NCI-H774 (cell line): Measurements from ENCODE around the gene FAS.

Experiments used
- DNase-seq: peaks from one replicate; lab custom pipeline; 2025; lab: John Stamatoyannopoulos, UW

Gene FAS

DNA sequence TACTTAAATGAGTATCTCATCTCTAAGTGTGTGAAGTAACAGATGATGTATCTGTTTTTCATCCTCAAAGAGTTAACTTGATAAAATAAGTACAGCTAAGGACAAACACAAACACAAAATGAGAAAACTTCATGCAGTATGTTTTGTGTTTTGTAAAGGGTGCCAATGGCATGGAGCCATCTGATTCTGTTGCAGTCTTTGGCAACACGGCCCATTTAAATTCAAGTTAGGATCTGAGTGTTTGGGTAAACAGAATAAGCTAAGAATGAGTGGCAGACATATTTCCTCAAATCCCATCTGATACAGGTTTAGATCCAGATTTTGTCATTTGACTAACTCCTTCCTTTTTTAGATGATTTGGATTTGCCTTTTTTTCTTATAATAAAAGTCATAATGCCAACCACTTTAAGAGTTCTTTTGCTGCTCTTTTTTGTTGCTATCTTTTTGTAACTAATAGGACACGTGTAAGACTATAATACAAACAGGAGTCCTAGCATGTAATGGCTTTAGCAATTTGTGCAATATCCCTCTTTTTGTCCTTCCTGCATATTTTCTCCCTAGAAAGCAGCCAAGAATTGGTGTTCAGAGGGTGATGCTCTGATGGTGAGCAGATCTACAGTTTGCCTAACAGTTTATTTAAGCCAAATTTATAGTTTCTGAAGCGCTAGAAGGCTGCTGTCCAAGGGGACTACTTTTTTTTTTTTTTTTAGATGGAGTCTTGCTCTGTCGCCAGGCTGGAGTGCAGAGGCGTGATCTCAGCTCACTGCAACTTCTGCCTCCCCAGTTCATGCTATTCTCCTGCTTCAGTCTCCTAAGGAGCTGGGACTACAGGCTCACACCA lies 19.2 kb upstream of the FAS start:
- DNase-seq = no peak

DNA sequence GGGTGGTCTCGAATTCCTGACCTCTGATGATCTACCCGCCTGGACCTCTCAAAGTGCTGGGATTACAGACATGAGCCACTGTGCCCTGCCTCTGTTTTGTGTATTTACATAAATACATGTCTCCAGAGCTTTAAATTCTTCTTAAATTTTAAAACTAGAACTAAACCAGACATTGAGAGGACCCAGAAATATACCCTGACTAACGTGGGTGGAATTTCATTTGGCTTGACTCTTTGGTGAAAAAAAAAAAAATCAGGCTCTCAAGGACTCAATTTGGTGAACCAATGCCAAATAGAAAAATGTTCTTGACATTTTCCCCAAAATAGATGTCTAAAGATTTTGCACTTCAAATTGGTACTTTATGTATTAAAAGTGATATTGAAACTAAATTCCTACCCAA lies 16.6 kb upstream of the FAS start:
- no peak for DNase-seq

DNA sequence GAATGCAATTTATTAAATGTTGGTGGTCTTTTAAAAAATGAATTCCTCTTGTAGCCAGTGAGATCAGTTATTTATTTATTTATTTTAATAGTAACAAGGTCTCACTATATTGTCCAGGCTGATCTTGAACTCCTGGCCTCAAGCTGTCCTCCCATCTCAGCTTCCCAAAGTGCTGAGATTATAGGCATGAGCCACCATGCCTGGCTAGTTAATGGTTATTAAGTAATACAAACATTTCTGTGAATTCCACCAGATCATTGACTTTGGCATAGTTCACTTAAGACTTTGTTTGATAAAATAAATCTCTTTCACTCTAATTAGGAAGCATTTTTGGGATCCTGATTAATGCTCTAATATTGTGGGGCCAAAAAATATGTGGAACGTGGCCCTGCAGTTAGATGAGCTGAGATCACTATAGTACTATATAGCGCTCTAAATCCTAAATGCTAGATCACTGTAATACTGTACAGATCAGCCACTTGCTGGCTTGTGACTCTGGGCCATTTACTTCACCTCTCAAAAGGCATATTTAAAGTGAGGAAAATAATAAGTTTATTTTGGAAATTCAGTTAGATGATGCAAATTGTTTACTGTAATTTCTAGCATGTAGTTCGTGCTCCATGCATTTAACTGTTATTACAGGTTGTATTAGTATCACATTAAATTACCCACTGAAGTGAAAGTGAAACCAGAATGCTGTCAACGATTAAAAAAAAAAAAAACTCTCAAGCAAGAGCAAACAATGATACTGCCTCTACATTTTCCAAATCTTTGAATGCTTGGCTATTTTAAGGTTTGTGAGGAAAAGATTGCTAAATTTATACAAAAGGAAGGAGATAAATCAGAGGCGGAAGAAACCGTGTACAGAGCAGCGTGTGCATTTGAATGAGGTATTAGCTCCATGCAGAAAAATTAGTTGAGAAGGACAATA lies 15.9 kb upstream of the FAS start:
- peak; percentile 9 for DNase-seq

DNA sequence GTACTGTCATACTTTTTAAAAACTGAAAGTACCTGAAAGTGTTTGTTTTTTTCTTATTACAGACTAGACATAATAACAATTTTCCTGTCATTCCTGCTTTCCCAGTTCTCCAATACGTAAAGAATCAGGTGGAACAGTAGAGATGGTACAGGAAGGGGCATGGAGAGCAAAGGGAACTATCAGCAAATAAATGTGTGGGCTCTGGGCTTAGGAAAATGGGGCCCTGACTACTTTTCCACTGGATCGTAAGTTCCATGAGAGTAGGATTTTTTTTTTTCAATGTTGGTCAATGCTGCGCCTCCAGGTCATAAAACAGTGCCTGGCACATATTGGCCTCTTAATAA lies 15.2 kb upstream of the FAS start:
- no peak for DNase-seq

DNA sequence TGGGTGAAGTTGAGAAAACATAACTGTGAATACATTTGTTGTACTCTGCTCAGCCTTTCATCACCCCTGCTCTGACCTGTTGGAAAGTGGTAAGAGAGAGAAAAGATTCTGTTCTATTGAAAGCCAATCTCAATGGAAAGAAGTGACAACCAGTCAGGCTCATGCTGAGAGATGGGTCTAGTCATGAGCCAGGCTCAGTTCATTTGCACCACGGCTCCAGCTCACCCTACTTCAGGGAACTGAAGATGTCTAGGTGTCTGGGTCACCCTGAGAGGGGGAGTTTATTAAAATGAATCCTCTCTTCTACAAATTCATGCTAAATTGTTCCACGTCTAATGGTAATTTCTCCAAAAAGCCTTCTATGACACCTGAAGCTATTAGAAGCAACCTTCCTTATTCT lies 12.1 kb upstream of the FAS start:
- DNase-seq = no peak

DNA sequence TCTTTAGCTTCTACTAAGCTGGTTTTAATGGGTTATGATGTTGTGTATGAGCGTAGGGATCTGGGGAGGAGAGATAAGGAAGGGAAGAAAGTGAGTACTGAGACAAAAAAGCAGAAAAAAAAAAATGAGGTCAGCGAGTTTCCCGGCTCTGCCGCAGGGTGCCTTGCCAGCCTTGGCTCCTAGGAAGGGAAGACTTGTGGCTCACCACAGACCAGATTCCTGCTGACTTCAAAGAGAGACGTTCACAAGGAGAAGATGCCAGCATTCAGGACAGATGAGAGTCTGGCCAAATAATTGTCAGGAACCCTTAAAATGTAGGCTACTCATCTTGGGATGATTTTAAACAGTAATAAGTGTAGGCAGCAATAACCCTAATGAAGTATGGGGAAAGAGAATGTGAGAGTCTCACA lies 11.4 kb upstream of the FAS start:
- no peak for DNase-seq

DNA sequence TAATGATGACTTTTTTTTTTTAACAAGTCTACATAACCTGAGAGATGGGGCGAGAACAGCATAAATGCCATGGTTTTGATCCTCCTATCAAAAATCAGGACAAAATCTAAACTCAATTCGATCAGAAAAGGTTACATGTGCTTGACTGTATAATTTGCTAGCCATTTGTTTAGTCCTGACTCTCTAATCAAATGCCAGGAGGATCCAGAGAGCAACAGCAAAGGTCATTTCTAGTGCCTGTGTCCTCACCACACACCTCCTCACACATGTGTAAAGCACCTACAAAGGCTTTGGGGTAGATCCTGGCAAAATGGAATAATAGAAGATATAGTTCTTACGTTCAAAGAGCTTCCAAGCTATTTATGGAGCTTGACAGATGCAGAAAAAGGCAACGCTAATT lies 11.0 kb upstream of the FAS start:
- DNase-seq = no peak

DNA sequence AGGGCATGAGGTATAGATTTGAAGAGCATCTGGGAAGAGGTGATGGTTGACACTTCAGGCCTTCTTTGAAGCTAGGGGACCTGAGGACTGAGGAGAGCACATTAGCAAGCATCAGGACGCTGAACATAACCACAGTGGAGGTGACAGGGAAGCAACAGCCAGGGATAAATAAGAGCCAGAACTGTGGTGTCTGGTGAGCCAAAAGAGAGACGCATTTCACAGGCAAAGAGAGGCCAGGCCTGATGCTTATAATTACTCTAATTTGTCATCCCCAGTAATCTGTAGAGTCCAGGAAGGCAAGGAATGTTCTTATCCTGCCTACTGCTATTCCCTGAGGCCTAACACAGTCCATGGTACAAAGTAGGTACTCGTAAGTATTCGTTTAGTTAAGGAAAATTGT lies 10.4 kb upstream of the FAS start:
- DNase-seq = no peak

DNA sequence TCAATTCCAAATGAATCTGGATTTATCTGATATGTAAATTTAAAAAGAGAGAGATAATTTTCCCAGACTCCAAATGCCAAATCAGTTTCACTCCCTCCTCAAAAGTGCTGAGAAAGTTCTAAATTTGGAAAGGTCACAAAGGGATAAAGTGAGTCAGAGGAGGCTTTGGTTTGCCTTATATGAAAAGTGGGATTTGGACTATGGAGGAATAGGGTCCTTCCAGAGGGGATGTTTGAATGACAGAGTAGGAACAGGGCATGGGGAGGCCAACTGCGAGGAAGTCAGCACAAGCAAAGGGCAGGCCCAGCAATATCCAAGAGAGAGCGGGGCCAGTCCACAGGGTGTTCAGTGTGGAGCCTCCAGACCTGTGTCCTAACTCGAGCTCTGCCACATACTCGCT lies 9.8 kb upstream of the FAS start:
- no peak for DNase-seq

DNA sequence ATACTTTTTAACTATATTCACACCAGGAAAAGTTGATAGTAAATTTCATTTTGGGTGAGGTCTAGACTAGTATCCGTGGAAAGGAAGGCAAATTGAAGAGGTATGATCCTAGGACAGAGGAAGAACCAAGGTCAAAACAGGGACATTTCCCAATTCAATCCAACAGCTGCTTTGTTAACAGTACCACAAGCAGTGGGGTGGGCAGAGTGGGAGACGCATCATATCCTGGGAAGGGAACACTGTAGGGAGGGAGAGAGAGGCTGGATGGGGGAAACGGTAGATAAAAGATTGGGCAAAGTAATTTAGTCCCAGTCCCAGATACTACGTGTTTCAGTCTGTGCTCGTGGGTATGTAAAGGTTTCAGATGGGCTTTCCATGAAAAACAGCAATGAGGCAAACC lies 9.2 kb upstream of the FAS start:
- DNase-seq = no peak

DNA sequence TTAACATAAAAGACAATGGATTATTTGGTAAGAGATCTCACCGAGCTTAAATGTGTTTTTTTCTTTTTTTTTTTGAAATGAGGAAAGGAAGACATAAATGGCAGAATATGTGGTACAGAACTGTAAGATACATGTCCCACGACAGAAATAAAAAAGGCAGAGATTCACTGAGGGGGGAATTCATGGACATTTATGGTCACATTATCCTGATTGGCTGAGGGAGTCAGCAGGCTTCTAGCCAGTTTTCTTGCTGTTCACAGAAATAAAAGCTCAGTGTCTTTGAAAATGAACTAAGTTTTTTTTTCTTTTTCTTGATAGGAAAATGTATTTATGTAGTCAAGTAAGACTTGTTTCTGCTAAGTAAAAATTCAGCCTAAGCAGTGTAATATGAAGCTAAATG lies 8.2 kb upstream of the FAS start:
- no peak for DNase-seq

DNA sequence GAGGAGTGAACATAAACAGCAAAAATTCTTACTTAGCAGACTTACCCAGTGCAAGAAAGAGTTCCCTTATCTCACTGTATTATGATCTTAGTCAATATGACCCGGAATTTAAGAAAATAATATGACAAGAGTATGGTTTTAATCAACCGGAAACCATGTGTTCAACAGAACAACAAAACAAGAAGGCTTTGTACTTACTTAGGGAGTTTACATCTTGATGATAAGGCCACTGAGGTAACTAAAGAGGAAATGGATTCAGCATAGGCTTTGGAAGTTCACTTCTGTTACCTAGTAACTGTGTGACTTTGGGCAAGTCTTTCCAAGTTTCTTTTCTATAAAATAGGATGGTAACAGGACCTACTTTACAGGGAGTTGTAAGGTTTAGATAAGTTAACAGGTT lies 7.4 kb upstream of the FAS start:
- no peak for DNase-seq

DNA sequence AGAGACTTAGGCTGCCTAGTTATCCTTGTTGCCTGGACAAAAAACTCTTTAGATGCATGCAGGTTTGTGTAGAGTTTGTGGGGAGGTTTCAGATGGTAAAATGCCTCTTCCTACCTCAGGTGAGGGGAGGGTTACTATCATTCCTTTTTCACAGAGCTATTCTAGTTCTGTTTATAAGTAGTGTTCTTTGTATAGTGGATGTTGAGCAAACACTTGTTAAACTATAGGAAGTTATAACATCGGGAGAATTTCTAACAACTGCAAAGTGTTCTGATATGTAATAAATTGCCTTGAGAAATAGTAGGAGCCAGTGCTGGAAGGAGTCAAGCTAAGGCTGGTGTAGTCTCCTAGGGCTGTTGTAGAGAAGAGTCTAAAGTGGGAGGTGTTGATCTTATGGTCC lies 6.7 kb upstream of the FAS start:
- DNase-seq = no peak

DNA sequence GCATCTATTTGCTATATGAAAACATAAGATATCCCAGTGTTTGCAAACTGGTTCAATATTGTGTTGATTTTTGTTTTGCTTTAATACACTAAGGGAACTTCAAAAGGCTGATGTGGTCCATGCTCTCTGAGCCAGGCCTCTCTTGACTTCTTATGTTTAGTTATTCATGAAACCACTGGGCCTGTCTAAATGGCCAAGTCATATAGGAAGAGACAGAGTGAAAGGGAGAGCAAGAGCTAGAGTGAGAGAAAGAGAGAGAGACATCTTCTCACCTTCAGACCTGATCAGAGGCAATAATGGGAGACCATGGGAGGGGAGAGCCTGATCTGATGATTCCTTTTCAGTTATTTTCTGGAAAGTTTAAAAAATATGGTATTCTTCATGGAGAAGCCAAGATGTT lies 6.1 kb upstream of the FAS start:
- DNase-seq = no peak

DNA sequence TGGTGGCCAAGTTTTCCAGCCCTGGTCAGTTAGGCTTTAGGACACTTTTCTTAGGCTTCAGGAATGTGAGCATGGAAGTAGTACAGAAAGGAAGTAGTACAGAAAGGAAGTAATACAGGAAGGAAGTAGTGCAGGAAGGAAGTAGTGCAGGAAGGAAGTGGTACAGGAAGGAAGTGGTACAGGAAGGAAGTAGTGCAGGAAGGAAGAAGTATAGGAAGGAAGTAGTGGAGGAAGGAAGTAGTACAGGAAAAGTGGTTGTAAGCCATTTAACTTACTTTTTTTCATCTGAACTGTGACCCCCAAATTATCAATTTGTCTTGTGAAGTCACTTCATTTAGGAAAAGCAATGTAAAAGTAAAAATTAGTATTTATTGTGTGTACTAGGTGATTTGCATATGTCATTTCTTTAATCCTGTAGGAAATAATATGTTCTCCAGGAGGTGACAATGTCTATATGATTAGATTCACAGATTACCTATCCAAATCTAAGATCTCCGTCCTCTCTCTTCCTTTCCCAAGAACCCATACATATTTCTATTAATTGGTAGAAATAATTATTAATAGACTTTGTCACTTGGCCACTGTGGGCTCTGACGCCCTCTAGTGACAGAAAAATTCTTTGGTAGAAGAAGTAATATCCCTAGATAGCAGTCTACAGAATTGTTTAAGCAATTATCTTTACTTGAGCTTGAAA lies 3.9 kb upstream of the FAS start:
- DNase-seq = no peak

DNA sequence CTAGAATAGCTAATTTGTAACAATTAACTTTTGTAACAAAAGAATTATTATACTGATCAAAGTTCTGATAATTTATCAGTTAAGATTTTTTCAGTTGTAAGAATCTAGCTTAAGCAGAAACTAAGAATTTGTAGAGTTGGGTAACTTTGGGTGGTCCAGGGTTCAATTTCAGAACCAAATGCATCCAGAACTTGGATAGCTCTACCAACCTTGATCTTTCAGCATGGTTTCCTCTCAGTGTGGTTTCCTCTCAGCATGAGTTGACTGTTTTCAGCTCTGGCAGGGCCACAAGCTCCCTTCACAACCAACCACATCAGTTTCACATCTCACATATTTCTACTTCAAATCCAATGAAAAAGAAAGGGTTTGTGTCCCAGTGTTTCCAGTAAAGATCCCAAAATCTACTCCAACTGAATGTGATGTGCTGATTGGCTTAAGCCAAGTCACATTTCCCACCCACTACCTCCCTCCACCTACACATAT lies 3.3 kb upstream of the FAS start:
- no peak for DNase-seq

DNA sequence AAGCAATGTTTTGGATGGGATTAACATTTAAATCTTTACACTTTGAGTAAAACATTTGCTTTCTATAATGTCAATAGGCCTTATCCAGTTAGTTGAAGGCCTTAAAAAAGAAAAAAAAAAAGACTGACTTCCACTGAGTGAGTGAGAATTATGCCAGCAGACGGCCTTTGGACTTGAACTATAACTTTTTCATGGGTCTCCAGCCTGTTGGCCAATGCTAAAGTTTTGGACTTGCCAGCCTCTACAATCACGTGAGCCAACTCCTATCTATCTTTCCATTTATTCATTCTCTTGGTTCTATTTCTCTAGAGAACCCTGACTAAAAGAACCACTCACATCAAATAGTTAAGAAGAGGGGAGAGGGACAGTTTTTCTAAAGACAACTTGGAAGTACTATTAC lies 2.8 kb upstream of the FAS start:
- DNase-seq = no peak

DNA sequence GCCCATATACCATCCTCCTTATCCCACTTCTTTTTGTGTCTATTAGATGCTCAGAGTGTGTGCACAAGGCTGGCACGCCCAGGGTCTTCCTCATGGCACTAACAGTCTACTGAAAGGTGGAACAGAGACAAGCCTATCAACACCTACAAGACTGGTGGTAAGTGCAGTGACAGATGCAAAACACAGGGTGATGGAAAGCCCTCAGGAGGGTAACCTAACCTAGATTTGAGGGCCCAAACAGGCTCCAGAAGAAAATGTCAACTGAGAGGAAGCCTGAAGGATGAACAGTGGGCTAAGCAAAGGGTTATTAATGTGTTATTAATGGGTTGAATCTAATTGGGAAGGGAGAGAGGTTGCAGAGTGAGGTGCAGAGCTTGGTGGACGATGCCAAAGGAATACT lies 1.2 kb upstream of the FAS start:
- no peak for DNase-seq

DNA sequence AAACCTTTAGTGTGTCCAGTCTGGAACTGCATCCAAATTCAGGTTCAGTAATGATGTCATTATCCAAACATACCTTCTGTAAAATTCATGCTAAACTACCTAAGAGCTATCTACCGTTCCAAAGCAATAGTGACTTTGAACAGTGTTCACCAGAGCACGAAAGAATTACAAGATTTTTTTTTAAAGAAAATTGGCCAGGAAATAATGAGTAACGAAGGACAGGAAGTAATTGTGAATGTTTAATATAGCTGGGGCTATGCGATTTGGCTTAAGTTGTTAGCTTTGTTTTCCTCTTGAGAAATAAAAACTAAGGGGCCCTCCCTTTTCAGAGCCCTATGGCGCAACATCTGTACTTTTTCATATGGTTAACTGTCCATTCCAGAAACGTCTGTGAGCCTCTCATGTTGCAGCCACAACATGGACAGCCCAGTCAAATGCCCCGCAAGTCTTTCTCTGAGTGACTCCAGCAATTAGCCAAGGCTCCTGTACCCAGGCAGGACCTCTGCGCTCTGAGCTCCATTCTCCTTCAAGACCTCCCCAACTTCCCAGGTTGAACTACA lies 694 bp upstream of the FAS start:
- no peak for DNase-seq

DNA sequence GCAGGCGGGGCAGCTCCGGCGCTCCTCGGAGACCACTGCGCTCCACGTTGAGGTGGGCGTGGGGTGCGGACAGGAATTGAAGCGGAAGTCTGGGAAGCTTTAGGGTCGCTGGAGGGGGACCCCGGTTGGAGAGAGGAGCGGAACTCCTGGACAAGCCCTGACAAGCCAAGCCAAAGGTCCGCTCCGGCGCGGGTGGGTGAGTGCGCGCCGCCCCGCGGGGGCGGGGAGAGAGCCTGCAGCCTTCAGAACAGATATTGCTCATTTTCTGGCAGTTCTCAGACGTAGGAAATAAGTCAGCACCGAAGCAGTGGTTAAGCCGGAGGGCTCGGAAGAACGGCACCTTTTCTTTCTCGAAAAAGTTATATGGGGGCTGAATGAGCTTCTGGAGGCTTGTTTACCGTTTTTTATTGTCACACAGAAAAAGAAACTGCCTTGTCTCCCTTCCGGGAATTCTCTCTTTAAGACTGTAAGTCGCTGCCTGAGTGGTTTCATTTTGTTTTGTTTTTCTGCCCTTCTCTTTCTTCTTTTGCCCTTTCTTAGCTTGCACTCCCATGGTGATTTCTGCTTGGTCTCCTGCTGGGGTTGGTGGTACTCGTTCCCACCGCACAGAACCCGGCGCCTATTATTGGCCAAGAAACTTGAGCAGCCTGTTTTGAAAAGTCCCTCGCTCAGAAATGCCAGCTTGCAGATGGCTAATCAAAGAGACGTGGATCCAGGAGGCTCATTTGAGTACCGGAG lies 732 bp downstream of the FAS start:
- DNase-seq = no peak

DNA sequence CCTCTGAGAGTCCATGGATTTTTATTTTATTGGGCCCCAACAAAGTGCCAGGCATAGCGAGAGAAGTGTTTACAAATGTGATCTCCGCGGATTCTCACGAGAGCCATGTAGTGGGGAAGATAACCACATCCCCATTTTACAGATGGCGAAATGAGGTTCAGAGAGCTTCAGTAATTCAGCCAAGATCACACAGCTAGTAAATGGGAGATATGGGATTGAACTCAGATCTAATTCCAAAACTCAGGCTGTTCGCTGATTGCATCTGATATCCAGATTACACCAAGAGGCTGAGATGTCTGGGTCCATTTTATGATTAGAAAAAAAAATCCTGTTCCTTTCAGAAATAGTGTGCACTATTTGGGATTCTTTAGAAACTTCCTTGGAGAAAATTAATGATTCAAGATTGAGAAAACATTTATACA lies 1.3 kb downstream of the FAS start:
- DNase-seq = no peak
